Measurements from ENCODE around the gene PTDSS2.
"Not testable (repeated sequence)": the region's sequence is repeated elsewhere in the genome, so short reads cannot be mapped to it uniquely, and the experiment has no call there.

PTDSS2 gene

GRCh38 chr11:507727-508515 lies 57.8 kb downstream of the PTDSS2 start:
- DNase-seq (ENCODE audit: low spot score): no peak

DNA sequence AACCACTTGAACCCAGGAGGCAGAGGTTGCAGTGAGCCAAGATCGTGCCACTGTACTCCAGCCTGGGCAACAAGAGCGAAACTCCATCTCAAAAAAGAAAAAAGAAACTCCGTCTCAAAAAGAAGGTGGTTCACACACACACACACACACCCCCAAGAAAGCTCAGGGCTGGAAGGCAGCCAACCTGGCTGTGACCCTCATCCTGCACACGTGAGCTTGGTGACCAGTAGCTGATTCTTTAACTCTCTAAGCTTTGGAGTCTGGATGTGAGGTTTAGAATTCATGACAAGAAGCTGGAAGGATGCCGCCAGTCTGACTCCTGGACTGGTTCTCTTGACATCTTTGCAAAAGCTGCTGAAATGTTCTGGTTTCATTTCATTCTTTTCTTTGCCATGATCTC lies 58.9 kb downstream of the PTDSS2 start:
- DNase-seq (ENCODE audit: low spot score): no peak

- no peak for DNase-seq (ENCODE audit: low spot score)
These were observed 62.9 kb downstream of the PTDSS2 start for GRCh38 chr11:512761-513595.

DNA sequence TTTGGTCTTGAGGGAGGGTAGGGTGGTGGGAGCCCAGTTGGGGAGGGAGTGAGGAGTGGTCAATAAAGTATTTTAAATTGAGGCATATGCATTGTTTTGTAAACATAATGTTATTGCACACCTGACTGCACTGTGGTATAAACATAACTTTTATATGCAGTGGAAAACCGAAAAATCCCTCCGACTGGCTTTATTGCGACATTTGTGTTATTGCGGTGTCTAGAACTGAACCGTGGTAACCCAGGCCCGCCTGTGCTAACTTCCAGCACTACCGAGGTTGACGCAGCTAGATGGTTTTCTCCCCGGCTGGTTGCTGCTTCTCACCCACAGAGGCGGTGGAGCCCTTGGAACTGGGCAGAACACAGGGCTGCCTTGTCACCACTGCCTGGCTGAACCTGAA lies 64.5 kb downstream of the PTDSS2 start:
- no peak for DNase-seq (ENCODE audit: low spot score)

GRCh38 chr11:515131-515530 lies 65.1 kb downstream of the PTDSS2 start:
- DNase-seq (ENCODE audit: low spot score): no peak

DNA sequence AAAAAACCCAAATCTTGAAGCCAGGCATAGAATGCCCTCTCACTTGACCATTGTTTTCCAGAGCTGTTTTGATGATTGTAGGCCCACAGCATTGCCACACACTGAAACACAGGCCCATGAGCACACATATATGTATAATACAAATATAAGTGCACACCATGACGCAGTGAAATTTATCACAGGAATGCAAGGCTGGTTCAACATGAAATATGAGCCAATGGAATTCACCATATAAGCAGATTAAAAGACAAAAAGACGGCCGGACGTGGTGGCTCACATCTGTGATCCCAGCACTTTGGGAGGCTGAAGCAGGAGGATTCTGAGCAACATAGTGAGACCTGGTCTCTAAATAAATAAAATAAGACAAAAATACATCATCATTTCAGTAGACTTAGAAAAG lies 66.3 kb downstream of the PTDSS2 start:
- DNase-seq (ENCODE audit: low spot score): no peak

GRCh38 chr11:516918-517685 lies 67.0 kb downstream of the PTDSS2 start:
- DNase-seq (ENCODE audit: low spot score): not testable (repeated sequence)

- DNase-seq (ENCODE audit: low spot score): peak; percentile 83
These were observed 68.6 kb downstream of the PTDSS2 start for GRCh38 chr11:518463-519202.

GRCh38 chr11:520428-521176 lies 70.5 kb downstream of the PTDSS2 start:
- no peak for DNase-seq (ENCODE audit: low spot score)

DNA sequence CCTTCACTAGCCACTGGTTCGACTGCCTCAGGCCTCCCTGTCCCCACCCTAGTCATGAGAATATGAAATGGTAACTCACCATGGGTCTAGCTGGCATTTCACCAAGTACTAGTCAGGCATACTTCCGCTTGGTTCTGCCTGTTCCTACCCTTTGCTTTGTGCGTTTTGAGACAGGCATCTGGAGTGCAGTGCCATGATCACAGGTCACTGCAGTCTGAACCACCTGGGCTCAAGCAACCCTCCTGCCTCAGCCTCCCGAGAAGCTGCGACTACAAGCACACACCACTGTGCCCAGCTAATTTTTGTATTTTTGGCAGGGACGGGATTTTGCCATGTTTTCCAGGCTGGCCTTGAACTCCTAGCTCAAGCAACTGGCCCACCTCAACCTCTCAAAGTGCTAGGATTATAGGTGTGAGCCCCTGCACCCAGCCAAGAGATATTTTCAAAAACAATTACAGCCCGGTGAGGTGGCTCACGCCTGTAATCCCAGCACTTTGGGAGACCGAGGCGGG lies 71.2 kb downstream of the PTDSS2 start:
- no peak for DNase-seq (ENCODE audit: low spot score)

- DNase-seq (ENCODE audit: low spot score): no peak
These were observed 76.1 kb downstream of the PTDSS2 start for GRCh38 chr11:526192-526591.

GRCh38 chr11:528166-528814 lies 78.2 kb downstream of the PTDSS2 start:
- DNase-seq (ENCODE audit: low spot score): no peak

GRCh38 chr11:528815-529727 lies 79.0 kb downstream of the PTDSS2 start:
- DNase-seq (ENCODE audit: low spot score): no peak

DNA sequence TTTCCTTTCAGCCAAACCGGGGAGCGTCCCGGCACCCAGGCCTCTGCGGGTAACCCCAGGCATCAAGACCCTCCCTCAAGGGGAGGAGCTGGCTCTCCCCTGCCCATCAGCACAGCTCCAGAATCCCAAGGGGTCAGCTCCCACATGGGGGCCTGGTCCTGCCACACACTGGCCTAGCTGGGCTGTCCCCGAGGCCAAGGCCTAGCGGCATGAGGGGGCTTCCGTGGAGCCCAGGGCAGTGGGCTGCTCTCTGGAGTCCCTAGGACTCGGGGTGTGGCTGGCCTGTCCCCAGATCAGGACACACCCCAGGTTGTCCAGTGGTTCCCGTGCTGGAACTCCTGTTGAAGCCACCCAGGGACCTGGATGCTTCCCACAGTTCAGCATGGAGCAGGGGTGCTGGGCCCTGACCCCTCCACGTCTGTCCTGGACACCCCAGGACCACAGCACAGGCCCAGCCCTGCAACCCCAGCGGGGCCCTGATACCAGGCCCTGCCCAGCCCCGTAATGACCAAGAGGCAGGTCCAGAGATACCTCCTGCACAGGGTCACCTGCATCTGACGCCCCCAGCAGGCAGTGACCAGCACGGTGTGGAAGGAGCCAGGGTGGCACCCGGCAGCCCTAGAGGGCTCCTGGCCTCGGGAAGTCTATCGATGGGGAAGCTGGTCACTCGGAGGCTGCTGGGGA lies 79.8 kb downstream of the PTDSS2 start:
- no peak for DNase-seq (ENCODE audit: low spot score)

GRCh38 chr11:530960-531831 lies 81.1 kb downstream of the PTDSS2 start:
- no peak for DNase-seq (ENCODE audit: low spot score)

GRCh38 chr11:531919-532526 lies 81.9 kb downstream of the PTDSS2 start:
- no peak for DNase-seq (ENCODE audit: low spot score)

GRCh38 chr11:532527-532985 lies 82.5 kb downstream of the PTDSS2 start:
- no peak for DNase-seq (ENCODE audit: low spot score)

All from HuH-7.5 (cell line).